ENCODE results near the gene SMARCAD1.

Gene SMARCAD1

GRCh38 chr4:94175553-94176261 is 32.0 kb upstream of the SMARCAD1 start:
- TF ChIP-seq TAF1 (IDR thresholded peaks at IDR 0.05; ENCODE audit: borderline replicate concordance, insufficient read depth, low read length) (no peak), FOXP2 (optimal IDR thresholded peaks at IDR 0.05; ENCODE audit: borderline replicate concordance, extremely low read depth, extremely low read length, insufficient read depth) (no peak), SIN3A (IDR thresholded peaks at IDR 0.05; ENCODE audit: borderline replicate concordance, insufficient read depth, low read length) (no peak), POLR2AphosphoS5 (IDR thresholded peaks at IDR 0.05; ENCODE audit: low read depth, low read length) (no peak)
- TF ChIP-seq, protein P1, sequence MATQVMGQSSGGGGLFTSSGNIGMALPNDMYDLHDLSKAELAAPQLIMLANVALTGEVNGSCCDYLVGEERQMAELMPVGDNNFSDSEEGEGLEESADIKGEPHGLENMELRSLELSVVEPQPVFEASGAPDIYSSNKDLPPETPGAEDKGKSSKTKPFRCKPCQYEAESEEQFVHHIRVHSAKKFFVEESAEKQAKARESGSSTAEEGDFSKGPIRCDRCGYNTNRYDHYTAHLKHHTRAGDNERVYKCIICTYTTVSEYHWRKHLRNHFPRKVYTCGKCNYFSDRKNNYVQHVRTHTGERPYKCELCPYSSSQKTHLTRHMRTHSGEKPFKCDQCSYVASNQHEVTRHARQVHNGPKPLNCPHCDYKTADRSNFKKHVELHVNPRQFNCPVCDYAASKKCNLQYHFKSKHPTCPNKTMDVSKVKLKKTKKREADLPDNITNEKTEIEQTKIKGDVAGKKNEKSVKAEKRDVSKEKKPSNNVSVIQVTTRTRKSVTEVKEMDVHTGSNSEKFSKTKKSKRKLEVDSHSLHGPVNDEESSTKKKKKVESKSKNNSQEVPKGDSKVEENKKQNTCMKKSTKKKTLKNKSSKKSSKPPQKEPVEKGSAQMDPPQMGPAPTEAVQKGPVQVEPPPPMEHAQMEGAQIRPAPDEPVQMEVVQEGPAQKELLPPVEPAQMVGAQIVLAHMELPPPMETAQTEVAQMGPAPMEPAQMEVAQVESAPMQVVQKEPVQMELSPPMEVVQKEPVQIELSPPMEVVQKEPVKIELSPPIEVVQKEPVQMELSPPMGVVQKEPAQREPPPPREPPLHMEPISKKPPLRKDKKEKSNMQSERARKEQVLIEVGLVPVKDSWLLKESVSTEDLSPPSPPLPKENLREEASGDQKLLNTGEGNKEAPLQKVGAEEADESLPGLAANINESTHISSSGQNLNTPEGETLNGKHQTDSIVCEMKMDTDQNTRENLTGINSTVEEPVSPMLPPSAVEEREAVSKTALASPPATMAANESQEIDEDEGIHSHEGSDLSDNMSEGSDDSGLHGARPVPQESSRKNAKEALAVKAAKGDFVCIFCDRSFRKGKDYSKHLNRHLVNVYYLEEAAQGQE (IDR thresholded peaks at IDR 0.05; ENCODE audit: insufficient read depth in 1 of 2, low read depth in 2 of 2, low read length in 2 of 2) = no peak

GRCh38 chr4:94177822-94178221 is 29.8 kb upstream of the SMARCAD1 start:
- TF ChIP-seq, protein P1 (IDR thresholded peaks at IDR 0.05; ENCODE audit: insufficient read depth in 1 of 2, low read depth in 2 of 2, low read length in 2 of 2) = no peak
- no peak for TF ChIP-seq SIN3A (IDR thresholded peaks at IDR 0.05; ENCODE audit: borderline replicate concordance, insufficient read depth, low read length)
- TF ChIP-seq TAF1 (IDR thresholded peaks at IDR 0.05; ENCODE audit: borderline replicate concordance, insufficient read depth, low read length) = no peak
- no peak for TF ChIP-seq POLR2AphosphoS5 (IDR thresholded peaks at IDR 0.05; ENCODE audit: low read depth, low read length)
- TF ChIP-seq FOXP2 (optimal IDR thresholded peaks at IDR 0.05; ENCODE audit: borderline replicate concordance, extremely low read depth, extremely low read length, insufficient read depth) = no peak

DNA sequence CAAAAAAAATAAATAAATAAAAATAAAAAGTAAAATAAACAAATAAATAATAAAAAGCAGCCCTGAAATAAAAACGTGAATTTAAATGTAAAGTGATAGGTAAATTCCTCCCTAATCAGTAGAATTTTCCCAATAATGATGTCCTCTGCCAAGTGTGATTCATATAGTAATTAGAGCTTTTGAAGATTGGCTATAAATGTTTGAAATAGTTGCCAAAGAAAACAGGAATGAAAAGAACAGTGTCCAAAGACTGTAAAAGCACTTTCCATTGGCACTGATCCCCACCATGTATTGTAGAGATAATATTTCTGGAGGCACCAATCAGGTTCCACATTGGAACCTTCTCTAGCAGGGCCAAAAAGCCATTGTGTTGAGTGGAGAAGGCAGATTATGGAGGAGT is 25.9 kb upstream of the SMARCAD1 start:
- TF ChIP-seq SIN3A (IDR thresholded peaks at IDR 0.05; ENCODE audit: borderline replicate concordance, insufficient read depth, low read length) (no peak), POLR2AphosphoS5 (IDR thresholded peaks at IDR 0.05; ENCODE audit: low read depth, low read length) (no peak), TAF1 (IDR thresholded peaks at IDR 0.05; ENCODE audit: borderline replicate concordance, insufficient read depth, low read length) (no peak), FOXP2 (optimal IDR thresholded peaks at IDR 0.05; ENCODE audit: borderline replicate concordance, extremely low read depth, extremely low read length, insufficient read depth) (no peak)
- TF ChIP-seq, protein P1 (IDR thresholded peaks at IDR 0.05; ENCODE audit: insufficient read depth in 1 of 2, low read depth in 2 of 2, low read length in 2 of 2) = no peak

DNA sequence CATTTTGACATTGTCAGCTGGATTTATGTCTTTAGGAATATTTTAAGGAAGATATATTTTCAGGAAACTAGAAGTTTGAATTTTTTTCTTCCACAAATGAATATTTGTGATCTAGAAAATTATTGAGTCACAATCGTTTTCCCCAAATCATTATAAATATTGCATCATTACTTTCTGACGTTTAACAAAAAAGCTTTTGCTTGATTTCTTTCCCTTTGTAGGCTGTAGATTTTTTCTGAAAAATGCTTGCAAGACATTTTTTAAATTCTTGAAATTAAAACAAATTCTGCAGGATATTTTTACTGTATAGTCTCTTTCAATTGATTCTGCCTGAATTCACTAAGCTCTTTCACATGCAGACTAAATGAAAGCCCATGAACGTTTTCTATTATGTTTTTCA is 4.9 kb upstream of the SMARCAD1 start:
- TF ChIP-seq, protein P1 (IDR thresholded peaks at IDR 0.05; ENCODE audit: insufficient read depth in 1 of 2, low read depth in 2 of 2, low read length in 2 of 2) = no peak
- TF ChIP-seq TAF1 (IDR thresholded peaks at IDR 0.05; ENCODE audit: borderline replicate concordance, insufficient read depth, low read length) = no peak
- TF ChIP-seq SIN3A (IDR thresholded peaks at IDR 0.05; ENCODE audit: borderline replicate concordance, insufficient read depth, low read length) = no peak
- TF ChIP-seq FOXP2 (optimal IDR thresholded peaks at IDR 0.05; ENCODE audit: borderline replicate concordance, extremely low read depth, extremely low read length, insufficient read depth) = no peak
- no peak for TF ChIP-seq POLR2AphosphoS5 (IDR thresholded peaks at IDR 0.05; ENCODE audit: low read depth, low read length)
